ENCODE data around the gene TARS2. TPM values are rescaled to one million over a fixed set of nuclear protein-coding genes. Genes with fewer than 3 reads are reported as not detected.

The TARS2 gene
- total and polyA plus RNA-seq, 2 of the 13 experiments (the other 11 are each of a cell fraction or from before 2014, with no cell fraction given) = 21.3 to 22.8 TPM

GRCh38 chr1:150515328-150516049 lies 28.3 kb downstream of the TARS2 start, which contains the start of gene FALEC (continued):
- TF ChIP-seq ZNF318 (CRISPR knock-in tag; IDR thresholded peaks at IDR 0.05) (no peak), POLR2AphosphoS2 (IDR thresholded peaks at IDR 0.05; ENCODE audit: low read depth, low read length) (no peak), GMEB2 (CRISPR knock-in tag; IDR thresholded peaks at IDR 0.05; ENCODE audit: low read depth) (no peak), FOXP4 (CRISPR knock-in tag; IDR thresholded peaks at IDR 0.05) (no peak; the same call in 1 of the 2 replicates), ZNF629 (CRISPR knock-in tag; conservative IDR thresholded peaks at IDR 0.05) (peak; percentile 28; the same call in 1 of the 2 replicates), ZSCAN12 (CRISPR knock-in tag; IDR thresholded peaks at IDR 0.05) (no peak), GABPB1 (CRISPR knock-in tag; IDR thresholded peaks at IDR 0.05) (peak; percentile 58; the same call in 1 of the 2 replicates), E2F2 (CRISPR knock-in tag; IDR thresholded peaks at IDR 0.05; ENCODE audit: borderline replicate concordance) (no peak), EED (CRISPR knock-in tag; IDR thresholded peaks at IDR 0.05) (no peak), KLF9 (CRISPR knock-in tag; IDR thresholded peaks at IDR 0.05; ENCODE audit: low read depth) (0 out of 2 replicates have a peak, but pooled peaks have one; percentile 19), GTF2F1 (IDR thresholded peaks at IDR 0.05; ENCODE audit: low read length) (no peak), ZNF781 (CRISPR knock-in tag; IDR thresholded peaks at IDR 0.05; ENCODE audit: borderline replicate concordance, not compliant biosample characterization) (no peak), ZNF367 (CRISPR knock-in tag; IDR thresholded peaks at IDR 0.05; ENCODE audit: borderline replicate concordance) (no peak), ZKSCAN1 (IDR thresholded peaks at IDR 0.05; ENCODE audit: low read length) (no peak), ZNF782 (CRISPR knock-in tag; IDR thresholded peaks at IDR 0.05; ENCODE audit: borderline replicate concordance) (0 out of 2 replicates have a peak, but pooled peaks have one; percentile 51), SRSF9 (IDR thresholded peaks at IDR 0.05; ENCODE audit: borderline replicate concordance, insufficient read depth, low read depth, low read length, poor library complexity, severe bottlenecking) (no peak)
